NCI-H1105 (cell line): ENCODE measurements around the gene GIPC1.

Source experiments
- DNase-seq: peaks from one replicate; lab custom pipeline; 2025; lab: John Stamatoyannopoulos, UW

GIPC1 gene

GRCh38 chr19:14494411-14494810, 1.5 kb downstream of the GIPC1 start:
- DNase-seq: no peak

- DNase-seq: no peak
These were observed 3.1 kb downstream of the GIPC1 start for GRCh38 chr19:14492756-14493337.

- no peak for DNase-seq
These were observed 8.4 kb downstream of the GIPC1 start for GRCh38 chr19:14487370-14488125.

GRCh38 chr19:14482172-14482941, 13.6 kb downstream of the GIPC1 start:
- no peak for DNase-seq

GRCh38 chr19:14480700-14481079, 15.2 kb downstream of the GIPC1 start:
- DNase-seq: no peak

- DNase-seq: no peak
These were observed 15.8 kb downstream of the GIPC1 start for GRCh38 chr19:14479975-14480699.

GRCh38 chr19:14479309-14479974, 16.5 kb downstream of the GIPC1 start:
- DNase-seq: no peak

- DNase-seq: no peak
These were observed 17.8 kb downstream of the GIPC1 start for GRCh38 chr19:14478113-14478545.

- DNase-seq: no peak
These were observed 18.4 kb downstream of the GIPC1 start for GRCh38 chr19:14477418-14478112.

- no peak for DNase-seq
These were observed 19.1 kb downstream of the GIPC1 start for GRCh38 chr19:14476673-14477401.

GRCh38 chr19:14476327-14476672, 19.6 kb downstream of the GIPC1 start:
- DNase-seq: no peak

GRCh38 chr19:14475251-14476073, 20.5 kb downstream of the GIPC1 start, which contains the start of gene PTGER1:
TSS of gene PTGER1 (minus strand) at chr19:14475354. CDS start at chr19:14474320, 1,034 bp downstream.
- DNase-seq: no peak

- DNase-seq: no peak
These were observed 21.1 kb downstream of the GIPC1 start for GRCh38 chr19:14474827-14475226.

- DNase-seq: no peak
These were observed 21.8 kb downstream of the GIPC1 start for GRCh38 chr19:14473978-14474578.

- DNase-seq: no peak
These were observed 22.6 kb downstream of the GIPC1 start for GRCh38 chr19:14473073-14473977.

GRCh38 chr19:14472202-14472938, 23.6 kb downstream of the GIPC1 start:
- DNase-seq: peak; percentile 83

GRCh38 chr19:14471436-14472187, 24.3 kb downstream of the GIPC1 start:
- no peak for DNase-seq
